HG03280 (cell line): ENCODE measurements around the gene FLCN.
"Not testable (repeated sequence)": the region's sequence is repeated elsewhere in the genome, so short reads cannot be mapped to it uniquely, and the experiment has no call there.

Experiments
- ATAC-seq: cut with Tn5 transposase; IDR thresholded peaks from one replicate; pipeline ENCODE4 v1.9.1; 2021; ENCODE audit warnings: mild to moderate bottlenecking, moderate library complexity; ENCODE audit not compliant: unreplicated experiment

Gene FLCN

DNA sequence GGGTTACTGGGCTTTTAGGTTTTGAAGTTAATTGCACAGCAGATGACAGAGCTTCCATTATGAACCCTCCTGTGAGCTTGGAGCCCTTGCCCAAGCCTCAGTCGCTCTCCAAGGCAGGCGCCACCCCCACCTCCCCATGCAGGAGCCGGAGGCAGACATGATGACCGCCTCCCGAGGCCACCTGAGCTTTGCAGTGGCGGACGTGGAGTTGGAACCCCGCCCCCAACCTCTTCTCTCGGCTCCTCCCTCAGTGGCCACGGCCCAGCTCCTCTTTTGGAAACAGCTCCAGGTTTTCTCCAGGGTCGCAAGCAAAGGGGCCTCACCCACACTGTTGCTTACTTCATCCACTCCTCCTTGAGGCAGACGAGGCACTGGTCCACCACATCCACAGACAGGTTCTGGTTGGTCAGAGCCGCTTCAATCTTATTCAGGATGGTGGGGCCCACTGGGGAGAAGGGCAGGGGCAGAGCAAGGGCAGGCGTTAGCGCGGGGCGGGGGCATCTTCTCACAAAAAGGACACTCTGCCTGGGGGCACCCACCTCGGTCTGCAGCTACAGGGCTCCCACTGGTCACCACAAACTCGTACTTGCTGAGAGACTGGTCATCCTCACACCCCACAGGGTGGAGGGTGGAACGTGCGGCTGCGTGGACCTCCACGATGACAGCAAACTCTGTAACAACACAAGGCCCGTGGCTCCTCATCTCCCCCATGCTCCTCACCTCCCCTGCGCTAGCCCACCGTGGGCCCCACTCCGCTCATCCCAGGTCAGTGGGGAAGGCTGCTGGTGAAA, 22.1 kb downstream of the FLCN start:
- ATAC-seq = no peak

GRCh38 chr17:17213775-17214174, 23.2 kb downstream of the FLCN start:
- no peak for ATAC-seq

GRCh38 chr17:17207998-17208397, 29.0 kb downstream of the FLCN start:
- no peak for ATAC-seq

DNA sequence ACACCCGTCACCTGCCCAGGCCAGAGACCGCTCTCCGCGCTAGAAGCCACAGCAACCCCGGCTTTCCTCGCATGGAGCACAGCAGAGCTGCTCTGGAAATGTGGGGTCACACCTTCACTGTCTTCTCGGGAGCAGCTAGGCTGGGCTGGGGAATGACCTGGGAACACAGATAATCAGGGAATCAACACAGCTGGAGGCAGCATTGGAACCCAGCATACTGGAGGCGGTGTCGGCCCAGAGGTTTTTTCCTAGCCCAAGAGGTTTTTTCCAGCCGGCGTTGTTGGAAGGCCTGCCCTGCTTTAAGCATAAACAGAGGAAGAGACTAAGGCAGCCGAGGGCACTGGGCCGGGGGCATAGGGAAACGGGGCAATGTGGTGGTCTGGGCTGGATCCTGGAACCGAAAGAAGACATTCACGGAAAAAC, 30.0 kb downstream of the FLCN start:
- no peak for ATAC-seq

GRCh38 chr17:17206124-17206912, 30.6 kb downstream of the FLCN start, which contains the start of gene PLD6:
TSS of gene PLD6 (minus strand) at chr17:17206333. CDS start at chr17:17206286, 47 bp downstream.
- peak; percentile 54 for ATAC-seq

DNA sequence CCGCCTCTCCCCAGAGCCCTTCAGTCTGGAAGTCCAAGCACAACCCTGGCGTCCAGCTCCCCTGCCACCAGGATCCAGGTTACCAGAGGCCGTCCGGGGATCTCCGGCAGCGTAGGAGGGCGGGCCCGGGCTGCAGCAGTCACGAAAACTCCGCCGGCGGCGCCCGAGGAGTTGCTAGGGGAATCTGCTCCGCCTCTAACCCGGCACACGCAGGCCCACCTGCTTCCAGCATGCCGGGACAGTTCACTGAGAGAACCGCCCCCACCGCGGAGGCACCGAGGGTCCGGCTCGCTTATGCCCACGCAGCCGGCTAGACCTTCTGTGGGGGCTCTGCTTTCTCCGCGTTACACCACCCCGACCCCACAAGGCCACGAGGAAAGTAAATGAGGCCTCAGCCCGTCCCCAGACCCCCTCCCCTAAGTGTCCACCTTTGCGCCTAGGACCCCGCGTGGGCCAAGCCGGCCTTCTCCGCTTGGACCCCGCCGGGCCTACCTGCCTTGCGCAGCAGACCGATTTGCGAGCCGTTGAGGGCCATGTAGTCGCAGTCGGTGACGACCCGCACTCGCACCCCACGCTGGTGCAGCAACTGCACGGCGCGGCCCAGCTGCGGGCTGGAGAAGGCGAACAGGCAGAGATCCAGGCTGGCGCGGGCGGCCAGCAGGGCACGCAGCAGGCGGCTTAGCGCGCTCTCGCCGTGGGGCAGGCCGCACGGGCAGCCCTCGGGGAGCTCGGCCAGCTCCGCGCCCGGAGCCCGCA, 31.4 kb downstream of the FLCN start:
- peak; percentile 38 for ATAC-seq

DNA sequence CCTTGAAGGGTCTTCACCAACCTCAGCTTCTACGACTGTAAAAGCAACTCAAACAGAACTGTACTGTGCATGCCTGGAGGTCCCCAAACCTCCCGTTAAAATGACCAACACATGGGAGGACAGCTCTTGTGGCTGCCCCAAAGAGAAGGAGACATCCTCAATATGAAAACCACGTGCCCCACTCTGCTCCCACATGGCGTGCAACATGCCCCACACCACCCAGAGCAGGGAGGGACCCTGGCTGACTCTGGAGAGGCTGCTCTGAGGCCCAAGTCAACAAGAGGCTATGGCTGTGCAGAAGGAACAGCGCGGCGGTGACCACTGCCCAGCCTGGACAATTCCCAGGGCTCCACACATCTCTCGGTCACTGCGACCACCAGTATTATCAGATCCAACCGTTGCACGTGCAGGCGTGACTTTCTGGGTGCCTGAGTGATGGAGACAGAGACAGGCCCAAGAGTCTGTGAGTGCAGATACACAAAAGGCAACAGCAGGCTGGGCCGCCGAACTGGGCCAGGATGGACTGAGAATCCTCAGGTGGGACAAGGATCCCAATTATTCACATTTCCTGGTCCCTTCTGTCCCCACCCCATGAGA, 32.2 kb downstream of the FLCN start:
- no peak for ATAC-seq

- ATAC-seq = no peak
Observed at GRCh38 chr17:17204041-17204591, 32.9 kb downstream of the FLCN start.

- ATAC-seq = no peak
Observed at GRCh38 chr17:17203173-17203730, 33.7 kb downstream of the FLCN start.

- no peak for ATAC-seq
Observed at GRCh38 chr17:17201907-17202306, 35.1 kb downstream of the FLCN start.

- no peak for ATAC-seq
Observed at GRCh38 chr17:17201271-17201670, 35.7 kb downstream of the FLCN start.

DNA sequence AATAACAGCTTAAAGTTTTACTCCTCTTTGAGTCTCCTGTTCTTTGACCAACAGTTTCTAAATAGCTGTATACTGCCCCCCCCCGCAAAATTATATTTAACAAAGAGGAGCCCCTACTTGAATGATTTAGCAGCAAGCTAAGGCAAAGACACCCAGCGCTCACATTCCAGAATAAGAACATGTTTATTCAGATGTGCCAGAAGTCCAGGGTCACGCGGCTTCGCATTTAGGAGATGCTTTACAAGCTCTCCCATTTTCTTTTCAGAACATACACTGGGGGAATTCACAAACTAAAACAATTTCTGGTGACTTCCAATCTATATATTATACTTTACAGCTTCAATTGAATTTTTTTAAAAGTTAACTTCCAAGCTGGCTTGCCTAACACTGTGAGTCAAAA, 36.1 kb downstream of the FLCN start:
- ATAC-seq = no peak

DNA sequence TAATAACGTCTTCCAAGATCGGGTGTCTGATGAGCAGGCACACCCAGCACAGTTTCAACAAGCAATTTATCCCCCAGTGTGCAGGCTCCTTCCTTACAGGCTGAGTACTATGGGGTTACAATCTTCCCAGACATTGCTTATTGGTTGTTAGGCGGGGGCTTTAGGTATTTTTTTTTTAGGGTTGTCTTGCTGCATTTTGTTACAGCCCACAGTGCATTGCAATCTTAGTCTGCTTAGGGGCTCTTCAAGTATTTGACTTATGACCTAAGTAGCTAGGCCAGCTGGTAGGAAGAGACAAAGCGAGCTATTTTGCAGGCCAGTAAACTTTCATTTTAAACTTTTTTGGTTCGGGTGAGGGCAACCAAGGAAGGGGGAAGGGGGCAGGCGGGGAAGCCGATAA, 36.7 kb downstream of the FLCN start:
- no peak for ATAC-seq

- no peak for ATAC-seq
Observed at GRCh38 chr17:17198281-17198680, 38.7 kb downstream of the FLCN start.

DNA sequence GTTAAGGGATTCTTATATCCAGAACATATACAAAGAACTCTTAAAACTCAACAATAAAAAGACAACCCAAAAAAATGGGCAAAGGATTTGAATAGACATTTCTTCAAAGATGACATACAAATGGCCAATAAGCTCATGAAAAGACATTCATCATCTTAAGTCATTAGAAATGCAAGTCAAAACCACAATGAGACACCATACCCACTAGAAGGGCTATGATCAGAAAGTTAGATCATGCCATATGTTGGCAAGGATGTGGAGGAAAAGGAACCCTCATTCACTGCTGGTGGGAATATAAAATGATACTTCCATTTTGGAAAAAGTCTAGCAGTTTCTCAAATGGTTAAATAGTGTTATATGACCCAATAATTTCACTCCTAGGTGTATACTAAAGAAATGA, 40.2 kb downstream of the FLCN start:
- ATAC-seq = no peak

- ATAC-seq = not testable (repeated sequence)
Observed at GRCh38 chr17:17195466-17195865, 41.5 kb downstream of the FLCN start.

DNA sequence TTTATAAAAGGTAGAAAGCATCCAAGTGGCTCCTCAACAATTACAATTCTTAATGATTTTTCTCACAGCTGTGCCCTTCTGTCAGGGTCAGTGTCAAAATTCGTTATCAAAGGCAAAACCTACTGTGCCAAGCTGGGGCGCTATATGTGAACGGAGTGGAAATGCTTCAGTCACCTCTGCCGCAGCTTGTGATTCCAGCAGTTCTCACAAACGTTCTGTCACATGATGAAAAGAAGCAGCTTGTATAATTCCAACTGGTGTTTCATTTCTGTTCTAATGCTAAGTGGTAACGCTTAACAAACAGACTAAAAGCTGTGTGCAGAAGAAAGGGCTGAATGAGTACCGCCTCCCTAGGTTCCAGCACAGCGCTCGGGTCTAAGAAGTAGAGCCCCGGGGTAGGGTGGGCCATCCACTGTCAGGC, 45.0 kb downstream of the FLCN start:
- no peak for ATAC-seq

GRCh38 chr17:17191346-17191792, 45.6 kb downstream of the FLCN start:
- ATAC-seq = no peak

DNA sequence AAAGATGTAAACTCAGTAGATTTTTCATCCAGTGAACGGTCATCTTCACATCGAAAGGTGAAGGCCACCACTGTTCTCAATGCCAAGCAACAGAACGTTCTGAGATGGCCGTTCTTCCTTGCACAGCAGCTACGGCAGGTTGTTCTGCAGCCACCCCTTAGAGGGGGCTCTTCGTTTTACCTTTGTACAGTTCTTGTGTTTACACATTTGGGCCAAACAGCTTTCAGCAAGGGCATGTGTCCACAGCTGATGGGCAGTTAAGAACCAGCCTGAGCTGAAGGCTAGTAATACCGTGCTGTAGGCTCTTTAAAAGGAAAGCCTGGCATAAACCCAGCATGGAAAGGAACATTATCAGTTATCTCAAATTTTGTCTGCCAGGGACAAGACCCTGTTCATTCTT, 46.8 kb downstream of the FLCN start:
- no peak for ATAC-seq

- no peak for ATAC-seq
Observed at GRCh38 chr17:17189559-17189958, 47.4 kb downstream of the FLCN start.
